Stimulated activated CD8-positive, alpha-beta memory T cell treated with anti-CD3 and anti-CD28 coated beads, Interleukin-4, amount 100 ng/mL, for 4 hours (primary cell): Measurements from ENCODE around the gene SFPQ.
"Not testable (repeated sequence)": the region's sequence is repeated elsewhere in the genome, so short reads cannot be mapped to it uniquely, and the experiment has no call there.

Experiments
- DNase-seq, 2 donors: peaks; one replicate each; pipeline ENCODE4 v3.0.0-alpha.2; 2020; ENCODE audit warnings: low read depth in 2 of 2, low spot score in 1 of 2

The SFPQ gene

DNA sequence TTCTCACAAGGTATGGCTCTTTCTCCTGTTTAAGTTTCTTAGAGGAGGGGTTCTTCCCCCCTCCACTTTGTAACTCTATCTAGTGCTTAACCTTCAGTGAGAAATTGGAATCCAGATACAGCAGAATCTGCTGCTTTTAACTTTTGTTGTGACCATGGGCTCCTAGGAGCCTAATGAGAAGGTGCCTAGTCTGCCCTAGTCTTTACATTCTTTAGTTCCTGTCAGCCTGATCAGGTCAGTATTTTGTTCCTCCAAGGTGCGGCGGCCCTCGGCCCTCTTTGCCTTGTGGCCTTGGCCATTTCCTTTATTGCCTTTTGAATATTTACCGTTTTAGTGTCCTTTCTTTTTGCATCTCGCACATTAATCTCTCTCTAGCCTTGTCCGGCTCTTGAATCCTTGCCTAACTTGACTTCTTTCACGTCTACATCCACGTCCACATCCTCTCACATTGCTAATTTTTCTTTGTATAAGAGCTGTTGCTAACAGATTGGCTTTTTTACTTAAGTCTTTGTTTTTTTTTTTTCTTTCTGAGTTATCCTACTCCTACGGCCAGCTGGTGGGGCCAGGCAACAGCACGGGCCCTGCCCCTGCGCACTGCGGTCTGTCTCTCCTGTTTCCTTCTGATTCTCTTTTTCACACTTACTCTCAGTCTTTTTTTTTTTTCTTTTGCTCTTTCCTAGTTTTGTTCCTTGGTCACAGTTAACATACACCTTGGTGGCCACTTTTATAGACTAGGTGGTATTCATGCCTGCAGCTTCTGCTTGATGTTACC, 49.0 kb downstream of the SFPQ start:
- no peak for DNase-seq

GRCh38 chr1:35142728-35143127, 50.2 kb downstream of the SFPQ start:
- not testable (repeated sequence) for DNase-seq

DNA sequence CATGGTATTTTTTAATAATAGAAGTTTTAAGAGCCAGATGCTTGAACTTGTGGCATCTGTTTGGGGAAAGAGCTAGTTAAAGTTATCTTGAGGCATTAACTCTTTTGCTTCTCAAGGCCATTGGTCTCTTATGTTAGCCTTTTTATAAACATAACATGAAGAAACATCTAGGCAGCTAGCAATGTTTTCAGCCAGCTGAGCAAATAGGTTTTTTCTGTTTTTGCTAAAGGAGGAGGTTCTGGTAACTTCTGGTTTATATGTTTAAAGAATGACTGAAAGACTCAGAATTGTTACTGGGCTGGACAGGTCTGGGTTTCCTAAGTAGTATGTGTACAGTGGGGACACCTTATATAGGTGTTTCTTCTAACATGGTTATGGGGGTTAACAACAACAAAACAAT, 50.7 kb downstream of the SFPQ start:
- DNase-seq, result not testable (repeated sequence)

- DNase-seq, result not testable (repeated sequence)
Observed at GRCh38 chr1:35137590-35137989, 55.4 kb downstream of the SFPQ start.

- DNase-seq, result no peak
Observed at GRCh38 chr1:35136780-35137179, 56.2 kb downstream of the SFPQ start.
